ENCODE measurements around the gene PIK3R2.
A peak's percentile ranks its signal among the peaks of the same experiment; 100 is the strongest.

The PIK3R2 gene

DNA sequence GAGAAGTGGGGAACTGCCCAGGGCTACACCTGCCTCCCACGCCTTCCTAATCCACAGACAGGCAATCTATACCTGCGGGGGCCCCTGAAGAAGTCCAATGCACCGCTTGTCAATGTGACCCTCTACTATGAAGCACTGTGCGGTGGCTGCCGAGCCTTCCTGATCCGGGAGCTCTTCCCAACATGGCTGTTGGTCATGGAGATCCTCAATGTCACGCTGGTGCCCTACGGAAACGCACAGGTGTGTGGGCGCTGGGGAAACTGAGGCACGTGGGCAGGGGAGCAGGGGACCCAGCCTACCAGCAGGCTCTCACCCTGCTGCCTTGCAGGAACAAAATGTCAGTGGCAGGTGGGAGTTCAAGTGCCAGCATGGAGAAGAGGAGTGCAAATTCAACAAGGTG lies 22.0 kb downstream of the PIK3R2 start:
- DNase-seq = no peak

DNA sequence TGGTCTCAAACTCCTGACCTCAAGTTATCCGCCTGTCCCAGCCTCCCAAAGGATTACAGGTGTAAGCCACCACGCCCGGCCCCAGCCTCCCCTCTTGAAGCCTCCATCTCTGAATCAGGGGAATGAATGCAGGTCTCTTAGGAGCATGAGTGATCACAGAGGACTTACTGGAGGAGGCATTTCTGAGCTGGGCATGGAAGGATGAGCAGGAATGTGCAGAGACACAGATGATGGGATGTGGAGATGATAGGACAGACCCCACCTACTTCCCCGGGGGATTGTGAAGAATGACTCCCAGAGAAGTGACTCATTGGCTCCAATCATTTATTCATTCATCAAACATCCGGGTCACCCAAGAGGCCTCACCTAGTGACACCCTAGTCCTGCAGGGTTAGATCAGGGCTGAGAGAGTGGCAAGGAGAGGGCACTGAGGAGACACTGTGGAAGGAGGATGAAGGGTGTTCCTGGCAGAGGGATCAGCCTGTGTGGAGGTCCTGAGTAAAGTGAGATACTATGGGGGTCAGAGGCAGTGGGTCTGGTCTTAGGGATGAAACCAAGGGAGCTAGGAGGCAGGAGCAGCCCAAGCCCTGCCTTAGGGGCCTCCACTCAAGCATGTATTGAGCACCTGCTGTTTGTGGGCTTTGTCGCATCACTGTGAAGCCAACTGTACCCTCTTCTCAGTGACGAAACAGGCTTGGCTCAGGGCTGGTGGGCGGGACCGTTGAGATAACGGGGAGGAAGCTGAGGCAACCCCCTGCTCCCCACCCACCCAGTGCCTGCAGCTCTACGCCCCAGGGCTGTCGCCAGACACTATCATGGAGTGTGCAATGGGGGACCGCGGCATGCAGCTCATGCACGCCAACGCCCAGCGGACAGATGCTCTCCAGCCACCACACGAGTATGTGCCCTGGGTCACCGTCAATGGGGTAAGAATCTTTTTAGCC lies 23.7 kb downstream of the PIK3R2 start:
- DNase-seq = no peak

GRCh38 chr19:18179957-18180356 lies 27.0 kb downstream of the PIK3R2 start:
- DNase-seq = no peak

- DNase-seq = no peak
These were observed 30.6 kb downstream of the PIK3R2 start for GRCh38 chr19:18183529-18183928.

DNA sequence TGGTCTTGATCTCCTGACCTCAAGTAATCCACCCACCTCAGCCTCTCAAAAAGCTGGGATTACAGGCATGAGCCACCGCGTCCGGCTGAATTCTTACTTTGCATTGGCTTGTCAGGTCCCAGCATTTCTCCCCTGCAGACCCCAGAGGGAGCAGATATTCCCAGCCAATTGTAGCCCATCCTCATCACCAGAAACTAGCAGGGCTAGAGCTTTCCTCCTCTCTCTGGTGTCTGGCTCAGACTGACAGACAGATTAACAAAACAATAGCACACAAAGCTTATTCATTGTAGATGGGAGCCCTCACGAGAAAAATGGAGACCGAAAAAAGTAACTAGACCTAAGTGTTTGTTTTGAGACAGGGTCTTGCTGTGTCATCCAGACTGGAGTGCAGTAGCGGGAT lies 32.6 kb downstream of the PIK3R2 start:
- DNase-seq = no peak

- DNase-seq = no peak
These were observed 37.3 kb downstream of the PIK3R2 start for GRCh38 chr19:18190278-18190677.

DNA sequence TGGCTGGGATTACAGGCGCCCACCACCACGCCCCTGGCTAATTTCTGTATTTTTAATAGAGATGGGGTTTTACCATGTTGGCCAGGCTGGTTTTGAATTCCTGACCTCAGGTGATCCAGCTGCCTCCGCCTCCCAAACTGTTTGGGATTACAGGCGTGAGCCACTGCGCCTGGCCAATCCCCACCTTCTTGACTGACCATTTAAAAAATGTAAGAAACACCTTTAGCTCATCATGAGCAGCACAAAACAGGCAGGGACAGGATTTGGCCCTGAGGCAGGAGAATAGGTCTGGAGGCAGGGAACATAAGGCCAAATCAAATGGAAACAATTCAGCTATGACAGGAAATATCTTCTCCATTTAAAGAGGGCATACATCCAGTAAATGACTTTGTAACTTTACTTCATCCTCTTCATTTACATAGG lies 38.7 kb downstream of the PIK3R2 start:
- no peak for DNase-seq

- peak; percentile 99 for DNase-seq
These were observed 39.9 kb downstream of the PIK3R2 start, which contains the start of gene MPV17L2 for GRCh38 chr19:18192673-18193387. Gene MPV17L2 (plus strand): TSS chr19:18193218. CDS start chr19:18193282, 64 bp downstream.

DNA sequence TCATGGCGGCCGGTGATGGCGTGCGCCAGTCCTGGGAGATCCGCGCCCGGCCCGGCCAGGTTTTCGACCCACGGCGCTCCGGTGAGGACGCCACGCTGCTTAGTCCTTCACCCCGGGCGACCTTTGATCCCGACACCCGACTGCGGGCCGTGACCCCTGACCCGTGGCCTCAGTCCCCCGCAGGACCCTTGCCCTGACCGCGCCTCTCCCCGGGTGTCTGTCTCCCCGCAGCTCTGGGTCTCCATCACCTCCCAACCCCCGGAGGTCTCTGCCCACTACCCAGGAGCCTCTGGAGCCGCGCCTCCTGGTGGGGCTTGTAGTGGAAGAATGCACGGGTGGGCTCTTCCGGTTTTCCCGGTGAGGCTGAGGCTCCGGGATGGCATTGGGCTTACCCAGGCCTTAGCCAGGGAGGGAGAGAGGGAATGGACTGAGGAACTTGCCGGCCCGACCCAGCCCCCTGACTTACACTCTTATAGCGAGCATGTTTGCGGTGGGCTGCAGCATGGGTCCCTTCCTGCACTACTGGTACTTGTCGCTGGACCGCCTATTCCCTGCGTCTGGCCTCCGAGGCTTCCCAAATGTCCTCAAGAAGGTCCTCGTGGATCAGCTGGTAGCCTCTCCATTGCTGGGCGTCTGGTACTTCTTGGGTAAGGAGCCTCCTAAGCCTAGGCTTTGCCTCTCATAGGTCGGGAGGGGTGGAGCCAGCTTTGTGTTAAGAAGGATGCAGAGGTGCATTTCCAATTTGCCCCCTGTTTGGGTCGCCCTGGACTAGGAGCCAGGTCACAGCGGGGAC lies 40.6 kb downstream of the PIK3R2 start:
- DNase-seq = no peak

DNA sequence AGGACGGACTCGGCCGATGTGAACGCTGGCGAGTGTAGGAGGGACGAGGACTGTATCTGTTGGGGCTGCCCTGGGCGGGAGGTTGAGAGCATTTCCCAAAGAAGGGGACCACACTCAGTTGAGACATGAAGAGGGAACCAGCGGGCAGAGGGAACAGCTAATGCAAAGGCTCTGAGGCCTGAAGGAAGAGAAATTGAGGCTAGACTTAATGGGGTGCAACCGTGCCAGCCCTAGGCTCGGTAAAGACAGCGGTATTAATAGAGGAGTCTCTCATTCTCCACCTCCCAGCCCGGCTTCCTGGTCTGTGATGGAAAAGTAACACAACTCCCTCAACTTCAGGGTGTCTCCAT lies 41.2 kb downstream of the PIK3R2 start:
- no peak for DNase-seq

DNA sequence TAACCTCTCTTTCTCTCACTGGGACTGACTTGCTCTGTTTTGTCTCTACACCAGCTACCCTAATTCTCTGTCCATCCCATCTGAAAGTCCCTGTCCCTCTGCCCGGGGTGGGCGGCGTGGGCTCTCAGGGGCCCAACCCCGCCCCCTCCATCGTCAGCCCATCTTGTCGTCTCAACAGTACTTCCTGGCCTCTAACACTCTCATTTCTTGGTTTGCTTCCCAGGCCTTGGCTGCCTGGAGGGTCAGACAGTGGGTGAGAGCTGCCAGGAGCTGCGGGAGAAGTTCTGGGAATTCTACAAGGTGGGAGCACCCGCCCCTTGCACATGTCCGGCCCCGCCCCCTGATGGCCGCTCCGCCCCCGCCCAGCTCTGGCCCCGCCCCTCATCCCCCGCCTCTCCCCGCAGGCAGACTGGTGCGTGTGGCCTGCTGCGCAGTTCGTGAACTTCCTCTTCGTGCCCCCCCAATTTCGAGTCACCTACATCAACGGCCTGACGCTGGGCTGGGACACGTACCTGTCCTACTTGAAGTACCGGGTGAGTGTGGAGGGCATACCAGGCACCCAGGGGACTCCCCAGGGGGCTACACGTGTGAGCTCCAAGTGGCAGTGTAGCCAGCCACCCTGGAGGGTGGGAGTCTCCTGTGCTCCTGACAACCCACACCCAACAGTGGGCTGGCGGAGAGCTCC lies 41.7 kb downstream of the PIK3R2 start:
- DNase-seq = no peak

- DNase-seq = no peak
These were observed 43.5 kb downstream of the PIK3R2 start for GRCh38 chr19:18196511-18196845.

DNA sequence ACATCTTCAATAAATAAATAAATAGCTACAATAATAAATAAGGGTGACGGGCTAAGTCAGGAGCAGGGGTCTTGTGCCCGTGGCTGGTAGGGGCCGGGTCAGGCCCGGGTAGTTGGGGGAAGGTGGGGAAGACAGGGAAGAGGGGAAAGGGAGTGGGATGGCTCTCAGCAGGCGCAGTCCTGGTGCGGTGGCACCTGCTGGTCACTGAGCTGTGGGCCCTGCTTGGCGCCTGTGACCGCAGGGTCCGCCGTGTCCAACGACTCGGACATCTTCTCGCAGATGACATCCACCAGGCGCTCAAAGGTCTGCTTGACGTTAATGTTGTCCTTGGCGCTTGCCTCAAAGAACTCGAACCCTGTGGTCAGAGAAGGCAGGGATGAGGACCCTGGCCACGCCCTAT lies 44.3 kb downstream of the PIK3R2 start:
- no peak for DNase-seq

- no peak for DNase-seq
These were observed 45.0 kb downstream of the PIK3R2 start for GRCh38 chr19:18197941-18198340.

GRCh38 chr19:18198374-18198773 lies 45.4 kb downstream of the PIK3R2 start:
- DNase-seq = no peak

DNA sequence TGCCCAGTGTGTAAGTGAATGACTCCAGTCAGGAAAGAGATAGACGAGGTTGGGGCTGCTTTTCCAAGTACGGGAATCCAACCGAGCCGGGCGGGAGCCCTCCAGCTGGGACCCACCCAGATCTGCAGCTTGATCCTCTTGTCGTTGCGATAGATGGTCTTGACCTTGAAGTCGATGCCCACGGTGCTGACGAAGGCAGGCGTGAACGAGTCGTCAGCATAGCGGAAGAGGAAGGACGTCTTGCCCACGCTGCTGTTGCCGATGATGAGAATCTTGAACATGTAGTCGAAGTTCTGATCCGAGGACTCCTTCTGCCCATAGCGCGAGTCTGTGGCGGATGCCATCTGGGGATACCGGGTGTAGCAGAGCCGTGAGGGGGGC lies 49.4 kb downstream of the PIK3R2 start:
- DNase-seq = no peak

DNA sequence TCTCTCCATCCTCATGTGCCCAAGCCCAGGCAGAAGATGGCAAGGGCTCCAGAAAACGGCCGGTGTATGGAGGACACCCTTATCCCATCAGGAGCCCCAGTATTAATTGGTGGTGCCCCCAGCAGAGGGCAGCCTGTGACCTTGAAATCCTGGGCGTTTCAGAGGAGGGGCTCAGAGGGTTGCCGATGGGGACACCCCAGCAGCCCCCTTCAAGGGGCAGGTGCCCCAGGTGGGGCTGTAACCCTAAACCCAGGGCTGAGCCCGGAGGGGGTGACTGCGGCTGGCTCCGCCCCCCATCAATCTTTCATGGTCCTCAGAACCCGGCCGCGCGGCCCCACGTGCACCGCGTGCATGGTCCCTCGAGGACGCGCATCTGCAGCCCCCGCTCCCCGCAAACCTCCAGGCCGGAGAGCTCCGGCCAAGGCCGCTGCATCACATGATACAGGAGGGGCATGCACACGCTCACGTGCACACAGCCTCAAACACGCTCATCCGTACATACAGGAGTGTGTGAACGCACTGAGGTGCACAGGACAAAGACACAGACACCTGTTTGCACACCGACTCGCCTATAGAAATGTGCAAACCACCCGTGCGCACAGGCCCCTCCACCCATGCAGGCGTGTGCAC lies 49.9 kb downstream of the PIK3R2 start:
- DNase-seq = no peak

GRCh38 chr19:18203408-18203862 lies 50.5 kb downstream of the PIK3R2 start:
- DNase-seq = peak in 1 of 2 experiments; percentile 15

GRCh38 chr19:18203863-18204393 lies 51.0 kb downstream of the PIK3R2 start, which contains the start of gene RAB3A:
Gene RAB3A (minus strand): TSS chr19:18204042. CDS start chr19:18202740, 1,302 bp downstream.
- peak; percentile 99 for DNase-seq

DNA sequence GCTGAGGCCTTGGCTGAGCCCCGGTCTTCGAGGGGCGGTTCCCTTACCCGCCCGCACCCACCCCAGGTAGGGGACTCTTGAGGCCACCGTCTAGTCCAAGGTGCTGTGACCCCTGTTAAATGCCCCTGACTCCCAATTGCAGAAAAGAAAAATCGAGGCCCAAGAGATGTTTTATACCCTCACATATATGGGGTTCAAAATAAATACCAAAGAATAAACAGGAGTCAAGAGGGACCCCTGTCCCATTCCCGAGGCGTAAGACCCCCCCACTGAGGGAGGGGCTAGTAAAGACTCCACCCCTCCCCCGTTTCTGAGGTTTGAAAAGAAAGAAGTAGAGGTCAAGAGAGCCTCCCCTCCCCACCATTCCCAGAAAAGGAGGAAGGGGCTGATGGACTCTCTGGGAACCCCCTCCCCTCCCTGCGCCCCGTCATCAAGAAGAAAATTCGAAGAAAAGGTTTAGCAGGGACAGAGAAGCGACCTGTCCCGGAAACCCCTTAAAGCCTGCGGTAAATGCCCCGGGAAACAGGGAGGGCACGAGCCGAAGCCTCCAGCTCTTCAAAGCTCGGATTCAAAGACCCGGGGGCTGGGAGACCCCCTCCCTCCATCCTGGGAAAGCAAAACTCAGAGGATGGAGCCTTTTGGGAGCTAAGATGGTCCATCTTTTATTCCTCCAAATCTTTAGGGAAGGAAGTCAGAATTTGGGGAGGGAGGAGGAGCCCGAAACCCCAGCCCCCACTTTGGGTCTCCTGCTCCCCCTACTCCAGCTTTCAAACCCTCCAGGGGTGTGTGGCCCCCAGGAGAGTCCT lies 51.6 kb downstream of the PIK3R2 start:
- peak in 1 of 2 experiments; percentile 85 for DNase-seq
